ENCODE measurements around the gene PDE2A.

PDE2A gene

DNA sequence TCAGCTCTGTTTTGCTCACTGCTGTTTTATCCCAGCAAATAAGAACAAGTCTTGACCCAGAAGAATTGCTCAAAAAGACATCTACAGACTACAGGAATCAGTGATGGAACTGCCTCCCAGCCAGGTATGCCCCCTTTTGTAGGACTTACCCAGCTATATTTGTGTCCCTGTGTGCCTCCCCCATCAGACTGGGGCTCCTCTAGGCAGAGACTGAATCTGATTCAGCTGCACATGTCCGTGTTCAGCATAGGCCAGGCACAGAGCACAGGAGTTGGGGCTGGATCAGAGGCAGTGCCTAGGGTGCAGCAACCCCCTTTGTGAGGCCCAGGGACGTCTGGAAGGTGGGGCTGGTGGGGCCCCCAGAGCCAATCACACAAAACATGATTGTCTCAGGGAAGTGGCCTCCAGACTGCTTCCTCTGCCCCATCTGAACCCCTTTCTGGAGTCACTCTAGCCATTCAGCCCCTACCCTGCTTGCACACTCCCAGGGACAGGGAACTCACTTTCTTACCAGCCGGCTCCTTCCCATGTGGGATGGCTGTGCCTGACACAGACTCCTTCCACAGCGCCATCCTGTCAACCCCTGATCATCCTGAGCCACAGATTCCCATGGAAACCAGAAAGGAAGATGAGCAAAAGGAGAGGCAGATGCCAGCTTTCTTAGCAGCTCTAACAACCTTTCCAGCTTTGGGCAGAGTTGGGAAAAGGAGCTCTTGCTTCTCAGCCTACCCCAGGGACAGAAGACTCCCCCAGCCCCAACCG, 24.8 kb downstream of the PDE2A start:
- H3K27ac ChIP-seq (ENCODE audit: insufficient read depth, low read length, poor library complexity, severe bottlenecking): no peak overlapping the region
- no peaks in the 10 kb centered on the region for H3K36me3 ChIP-seq (ENCODE audit: control insufficient read depth, insufficient read depth, low read length)
- DNase-seq: no peak
- no peaks in the 10 kb centered on the region for H3K27me3 ChIP-seq (replicated peaks; ENCODE audit: control insufficient read depth, insufficient read depth, low read length, poor library complexity, severe bottlenecking)
- H3K4me3 ChIP-seq (ENCODE audit: insufficient read depth, low read depth, low read length, poor library complexity, severe bottlenecking): no peak overlapping the region
- no peaks in the 10 kb centered on the region for H3K9me3 ChIP-seq (ENCODE audit: control insufficient read depth, low read length)
- no peaks in the 10 kb centered on the region for H3K4me1 ChIP-seq (ENCODE audit: control insufficient read depth, insufficient read depth, low read length, poor library complexity, severe bottlenecking)

DNA sequence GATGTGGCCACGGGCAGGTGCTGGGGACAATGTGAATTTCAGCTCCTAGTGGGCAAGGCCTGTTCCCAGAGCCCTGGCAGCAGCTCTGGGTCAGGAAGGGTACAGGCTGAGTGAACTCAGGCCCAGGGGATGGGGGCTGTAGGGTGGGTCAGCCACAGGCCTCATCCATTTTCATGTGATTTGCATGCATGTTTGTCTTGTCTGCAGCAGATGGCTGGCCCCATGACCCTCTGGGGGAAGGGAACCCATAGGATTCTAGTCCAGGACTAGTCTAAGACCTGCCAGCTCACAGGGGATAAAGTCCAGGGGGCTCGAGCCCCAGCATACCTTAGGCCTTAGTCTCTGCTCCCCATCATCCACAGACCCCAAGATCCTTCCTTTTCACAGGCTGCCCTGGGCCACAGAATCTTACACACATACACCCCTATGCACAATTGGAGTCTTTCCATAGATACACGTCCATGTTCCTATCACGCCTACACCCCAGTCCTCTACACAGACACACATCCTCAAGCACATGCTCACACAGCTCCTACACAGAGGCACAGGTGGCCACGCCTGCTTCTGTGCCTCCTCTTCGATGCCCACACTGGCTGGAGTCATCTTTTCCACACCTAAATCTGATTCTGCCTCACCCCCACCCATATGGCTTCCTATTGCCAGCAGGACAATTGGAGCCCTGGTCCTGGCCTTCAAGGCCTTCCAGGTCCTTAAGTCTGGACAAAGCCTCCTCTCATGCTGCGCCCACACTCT, 25.7 kb downstream of the PDE2A start:
- Histone ChIP-seq H3K36me3 (ENCODE audit: control insufficient read depth, insufficient read depth, low read length) (no peaks in the 10 kb centered on the region), H3K27ac (ENCODE audit: insufficient read depth, low read length, poor library complexity, severe bottlenecking) (no peak overlapping the region), H3K27me3 (replicated peaks; ENCODE audit: control insufficient read depth, insufficient read depth, low read length, poor library complexity, severe bottlenecking) (no peaks in the 10 kb centered on the region), H3K4me3 (ENCODE audit: insufficient read depth, low read depth, low read length, poor library complexity, severe bottlenecking) (no peak overlapping the region), H3K9me3 (ENCODE audit: control insufficient read depth, low read length) (no peaks in the 10 kb centered on the region), H3K4me1 (ENCODE audit: control insufficient read depth, insufficient read depth, low read length, poor library complexity, severe bottlenecking) (no peaks in the 10 kb centered on the region)
- DNase-seq: no peak

DNA sequence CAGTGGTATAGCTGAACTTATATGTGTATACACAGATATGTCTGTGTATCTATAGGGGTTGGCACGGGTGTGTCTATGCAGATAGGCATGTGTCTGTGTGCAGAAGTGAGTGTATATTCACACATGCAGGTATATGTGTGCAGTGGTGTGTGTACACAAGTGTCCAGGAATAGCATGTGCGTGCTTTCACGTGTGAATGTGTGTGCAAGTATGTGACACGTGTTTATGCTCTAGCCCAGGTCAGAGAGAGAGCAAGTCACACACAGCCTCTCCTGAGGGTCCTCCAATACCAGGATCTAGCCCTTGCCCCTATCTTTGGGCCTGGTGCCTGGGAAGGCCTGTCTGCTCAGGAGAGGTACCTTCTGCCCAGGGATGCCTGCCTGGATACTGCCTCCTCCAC, 26.3 kb downstream of the PDE2A start:
- Histone ChIP-seq H3K4me3 (ENCODE audit: insufficient read depth, low read depth, low read length, poor library complexity, severe bottlenecking) (no peak overlapping the region), H3K27ac (ENCODE audit: insufficient read depth, low read length, poor library complexity, severe bottlenecking) (no peak overlapping the region), H3K9me3 (ENCODE audit: control insufficient read depth, low read length) (no peaks in the 10 kb centered on the region), H3K36me3 (ENCODE audit: control insufficient read depth, insufficient read depth, low read length) (no peaks in the 10 kb centered on the region), H3K4me1 (ENCODE audit: control insufficient read depth, insufficient read depth, low read length, poor library complexity, severe bottlenecking) (peaks cover 4% of the 10 kb centered on the region), H3K27me3 (replicated peaks; ENCODE audit: control insufficient read depth, insufficient read depth, low read length, poor library complexity, severe bottlenecking) (no peaks in the 10 kb centered on the region)
- DNase-seq: no peak

DNA sequence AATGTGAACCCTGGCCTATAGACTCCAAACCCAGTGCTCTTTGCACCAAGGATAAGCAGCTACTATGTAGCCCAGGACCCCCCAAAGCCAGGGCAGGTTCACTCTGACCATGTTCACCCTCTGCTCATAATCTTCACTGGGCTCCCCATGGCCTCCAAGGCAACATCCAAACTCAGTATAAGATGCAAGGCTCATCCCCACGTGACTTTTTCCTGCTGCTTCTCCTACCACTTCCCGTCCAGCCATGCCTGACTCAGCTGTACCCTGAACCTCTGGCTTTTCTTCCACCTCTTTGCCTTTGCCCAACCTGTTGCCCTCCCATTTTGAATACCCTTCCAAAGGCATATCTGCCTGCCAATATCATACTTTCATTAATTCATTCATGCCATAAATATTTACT, 27.8 kb downstream of the PDE2A start:
- no peaks in the 10 kb centered on the region for H3K9me3 ChIP-seq (ENCODE audit: control insufficient read depth, low read length)
- H3K4me1 ChIP-seq (ENCODE audit: control insufficient read depth, insufficient read depth, low read length, poor library complexity, severe bottlenecking): peaks cover 4% of the 10 kb centered on the region
- H3K36me3 ChIP-seq (ENCODE audit: control insufficient read depth, insufficient read depth, low read length): no peaks in the 10 kb centered on the region
- H3K27ac ChIP-seq (ENCODE audit: insufficient read depth, low read length, poor library complexity, severe bottlenecking): no peak overlapping the region
- no peak for DNase-seq
- no peak overlapping the region for H3K4me3 ChIP-seq (ENCODE audit: insufficient read depth, low read depth, low read length, poor library complexity, severe bottlenecking)
- H3K27me3 ChIP-seq (replicated peaks; ENCODE audit: control insufficient read depth, insufficient read depth, low read length, poor library complexity, severe bottlenecking): peaks cover 7% of the 10 kb centered on the region

DNA sequence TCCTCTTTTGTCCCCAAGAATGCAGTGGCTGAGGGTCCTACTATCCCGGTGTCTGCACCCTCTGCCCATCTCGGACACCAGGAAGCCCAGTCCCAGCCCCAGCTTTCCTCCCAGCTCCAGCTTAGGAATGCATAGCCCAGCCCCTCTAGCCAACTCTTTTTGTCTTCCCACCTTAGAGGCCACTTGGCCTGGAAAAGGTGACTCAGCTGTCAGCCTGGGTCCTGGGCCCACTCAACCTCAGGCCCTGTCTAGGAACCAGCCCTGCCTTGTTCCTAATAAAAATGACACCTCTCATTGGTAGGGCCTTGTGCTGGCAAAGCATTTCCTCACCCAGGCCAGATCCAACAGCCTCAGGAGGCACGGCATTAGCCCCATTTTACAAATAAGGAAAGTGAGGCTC, 28.2 kb downstream of the PDE2A start:
- DNase-seq: no peak
- H3K4me3 ChIP-seq (ENCODE audit: insufficient read depth, low read depth, low read length, poor library complexity, severe bottlenecking): no peak overlapping the region
- no peaks in the 10 kb centered on the region for H3K9me3 ChIP-seq (ENCODE audit: control insufficient read depth, low read length)
- peaks cover 11% of the 10 kb centered on the region for H3K27me3 ChIP-seq (replicated peaks; ENCODE audit: control insufficient read depth, insufficient read depth, low read length, poor library complexity, severe bottlenecking)
- H3K4me1 ChIP-seq (ENCODE audit: control insufficient read depth, insufficient read depth, low read length, poor library complexity, severe bottlenecking): peaks cover 4% of the 10 kb centered on the region
- no peak overlapping the region for H3K27ac ChIP-seq (ENCODE audit: insufficient read depth, low read length, poor library complexity, severe bottlenecking)
- H3K36me3 ChIP-seq (ENCODE audit: control insufficient read depth, insufficient read depth, low read length): no peaks in the 10 kb centered on the region

DNA sequence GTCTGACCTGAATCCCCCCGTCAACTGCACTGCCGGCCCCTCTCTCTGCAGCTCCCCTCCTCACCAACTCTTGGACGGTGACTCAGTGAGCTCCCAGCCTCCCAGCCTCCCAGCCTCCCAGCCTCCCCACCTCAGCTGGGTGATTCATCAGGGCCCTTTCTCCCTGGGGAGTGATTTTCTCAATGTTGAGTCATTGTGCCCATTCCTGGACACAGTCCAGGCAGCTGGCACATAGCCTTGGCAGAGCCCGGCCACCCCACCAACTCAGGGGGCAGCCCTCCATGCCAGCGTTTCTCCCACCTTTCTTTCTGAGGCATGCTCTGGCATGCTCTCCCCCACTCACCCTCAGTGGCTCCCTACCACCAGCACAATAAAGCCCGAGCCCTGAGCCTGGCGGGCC, 30.7 kb downstream of the PDE2A start:
- no peaks in the 10 kb centered on the region for H3K36me3 ChIP-seq (ENCODE audit: control insufficient read depth, insufficient read depth, low read length)
- H3K4me1 ChIP-seq (ENCODE audit: control insufficient read depth, insufficient read depth, low read length, poor library complexity, severe bottlenecking): peaks cover 4% of the 10 kb centered on the region
- no peak overlapping the region for H3K27ac ChIP-seq (ENCODE audit: insufficient read depth, low read length, poor library complexity, severe bottlenecking)
- no peaks in the 10 kb centered on the region for H3K9me3 ChIP-seq (ENCODE audit: control insufficient read depth, low read length)
- no peak for DNase-seq
- H3K27me3 ChIP-seq (replicated peaks; ENCODE audit: control insufficient read depth, insufficient read depth, low read length, poor library complexity, severe bottlenecking): peaks cover 11% of the 10 kb centered on the region
- no peak overlapping the region for H3K4me3 ChIP-seq (ENCODE audit: insufficient read depth, low read depth, low read length, poor library complexity, severe bottlenecking)

DNA sequence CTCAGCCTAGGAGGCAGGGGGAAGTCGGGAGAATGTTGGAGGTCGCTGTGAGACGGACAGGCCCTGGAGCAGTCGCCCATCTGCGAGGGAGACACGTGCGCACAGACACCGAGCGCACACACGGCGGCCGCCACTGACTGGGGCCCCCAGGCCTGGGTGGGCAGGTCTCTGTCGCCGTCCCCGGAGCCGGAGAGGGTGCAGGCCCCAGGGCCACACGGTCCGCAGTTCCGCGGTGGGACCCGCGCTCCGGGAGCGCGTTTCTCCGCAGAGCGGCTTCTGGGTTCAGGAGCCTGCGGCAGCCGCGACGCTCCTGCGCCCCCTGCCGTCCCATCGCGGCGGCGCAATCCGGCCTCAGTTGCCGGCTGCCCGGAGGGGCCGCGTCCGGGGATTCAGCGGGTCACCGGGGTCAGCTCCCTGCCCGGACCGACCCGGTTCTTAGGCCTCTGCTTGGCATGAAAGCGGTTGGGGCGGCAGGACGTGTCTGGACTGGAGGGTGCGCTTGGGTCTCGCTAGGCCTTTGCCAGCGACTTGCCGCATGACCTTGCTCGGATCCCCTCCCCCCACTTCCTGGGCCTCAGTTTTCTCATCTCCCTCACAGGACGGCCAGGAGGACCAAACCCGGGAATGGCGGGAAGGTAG, 31.2 kb downstream of the PDE2A start:
- H3K4me3 ChIP-seq (ENCODE audit: insufficient read depth, low read depth, low read length, poor library complexity, severe bottlenecking): peak overlapping the region; percentile 53
- H3K27me3 ChIP-seq (replicated peaks; ENCODE audit: control insufficient read depth, insufficient read depth, low read length, poor library complexity, severe bottlenecking): peaks cover 11% of the 10 kb centered on the region
- peak; percentile 12 to 38 (median 34) for DNase-seq
- H3K4me1 ChIP-seq (ENCODE audit: control insufficient read depth, insufficient read depth, low read length, poor library complexity, severe bottlenecking): peaks cover 4% of the 10 kb centered on the region
- no peaks in the 10 kb centered on the region for H3K9me3 ChIP-seq (ENCODE audit: control insufficient read depth, low read length)
- no peak overlapping the region for H3K27ac ChIP-seq (ENCODE audit: insufficient read depth, low read length, poor library complexity, severe bottlenecking)
- H3K36me3 ChIP-seq (ENCODE audit: control insufficient read depth, insufficient read depth, low read length): no peaks in the 10 kb centered on the region

DNA sequence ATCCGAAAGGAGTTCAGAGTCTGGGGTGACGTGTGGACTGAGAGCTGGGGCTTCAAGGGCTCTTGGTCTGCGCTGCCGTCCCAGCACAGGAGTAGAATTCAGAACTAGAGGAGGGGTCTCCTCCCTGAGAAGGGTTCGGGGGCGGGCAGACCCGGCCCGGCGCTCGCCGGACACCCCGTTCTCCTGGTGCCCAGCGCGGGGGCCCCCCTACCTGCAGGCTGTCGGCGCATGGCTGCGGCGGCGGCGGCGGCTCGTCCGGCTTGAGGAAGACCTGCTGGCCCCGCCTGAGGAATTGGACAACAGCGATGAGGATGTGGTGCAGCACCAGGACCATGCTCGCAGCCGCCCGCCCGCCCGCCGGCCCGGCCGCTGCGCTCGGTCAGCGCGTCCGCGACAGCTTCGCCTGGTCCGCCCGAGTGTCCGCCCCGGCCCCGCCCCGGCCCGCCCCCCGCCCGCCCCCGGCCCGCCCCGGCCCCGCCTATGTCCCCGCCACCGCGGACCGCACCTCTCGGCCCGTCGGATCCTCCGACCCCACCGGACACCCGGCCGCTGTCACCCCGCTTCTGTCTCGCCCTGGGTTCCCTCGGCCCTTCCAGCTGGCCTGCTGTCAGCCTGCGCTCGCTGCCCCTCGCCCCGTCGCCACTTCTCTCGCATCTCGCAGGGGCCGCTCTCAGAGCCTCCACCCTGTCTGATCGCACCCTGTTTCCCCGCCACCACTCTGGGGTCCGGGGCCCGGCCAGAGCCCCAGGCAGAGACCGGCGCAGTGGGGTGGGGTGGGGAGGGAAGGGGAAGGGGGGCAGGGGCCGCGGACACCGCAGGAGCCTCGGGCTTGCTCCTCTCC, 32.0 kb downstream of the PDE2A start:
- Histone ChIP-seq H3K4me1 (ENCODE audit: control insufficient read depth, insufficient read depth, low read length, poor library complexity, severe bottlenecking) (peaks cover 4% of the 10 kb centered on the region), H3K4me3 (ENCODE audit: insufficient read depth, low read depth, low read length, poor library complexity, severe bottlenecking) (peak overlapping the region; percentile 53), H3K27ac (ENCODE audit: insufficient read depth, low read length, poor library complexity, severe bottlenecking) (no peak overlapping the region), H3K27me3 (replicated peaks; ENCODE audit: control insufficient read depth, insufficient read depth, low read length, poor library complexity, severe bottlenecking) (peaks cover 11% of the 10 kb centered on the region), H3K36me3 (ENCODE audit: control insufficient read depth, insufficient read depth, low read length) (no peaks in the 10 kb centered on the region), H3K9me3 (ENCODE audit: control insufficient read depth, low read length) (no peaks in the 10 kb centered on the region)
- no peak for DNase-seq

DNA sequence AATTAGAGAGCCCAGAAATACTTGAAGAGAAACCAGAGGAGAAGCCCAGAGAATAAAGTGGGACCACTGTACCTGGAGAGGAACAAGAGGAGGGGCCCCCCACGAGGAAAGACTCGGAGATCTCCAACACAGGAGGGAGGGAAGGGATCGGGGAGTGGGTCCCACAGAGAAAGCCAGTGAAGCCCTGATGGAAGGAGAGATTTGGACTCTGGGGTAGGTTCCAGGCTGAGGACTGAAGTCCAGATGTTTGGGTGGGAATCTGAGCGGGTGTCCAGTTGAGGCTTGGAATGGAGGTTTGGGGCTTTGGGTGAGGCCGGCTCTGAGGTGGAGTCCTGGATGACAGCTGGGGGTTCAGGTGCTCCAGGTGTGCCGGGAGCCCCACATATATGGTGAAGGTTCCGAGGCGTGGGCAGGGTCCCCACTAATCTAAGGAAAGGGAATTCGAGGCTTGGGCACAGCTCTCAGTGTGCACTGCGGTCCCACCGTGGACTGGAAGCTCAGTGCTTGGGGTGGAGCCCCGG, 32.6 kb downstream of the PDE2A start:
- H3K9me3 ChIP-seq (ENCODE audit: control insufficient read depth, low read length): no peaks in the 10 kb centered on the region
- peaks cover 11% of the 10 kb centered on the region for H3K27me3 ChIP-seq (replicated peaks; ENCODE audit: control insufficient read depth, insufficient read depth, low read length, poor library complexity, severe bottlenecking)
- peaks cover 4% of the 10 kb centered on the region for H3K4me1 ChIP-seq (ENCODE audit: control insufficient read depth, insufficient read depth, low read length, poor library complexity, severe bottlenecking)
- DNase-seq: no peak
- H3K36me3 ChIP-seq (ENCODE audit: control insufficient read depth, insufficient read depth, low read length): no peaks in the 10 kb centered on the region
- H3K27ac ChIP-seq (ENCODE audit: insufficient read depth, low read length, poor library complexity, severe bottlenecking): no peak overlapping the region
- no peak overlapping the region for H3K4me3 ChIP-seq (ENCODE audit: insufficient read depth, low read depth, low read length, poor library complexity, severe bottlenecking)

Data from effector memory CD4-positive, alpha-beta T cell (primary cell).